IMR-90 (cell line): ENCODE measurements around the gene PPHLN1. TPM values are rescaled to one million over a fixed set of nuclear protein-coding genes. Genes with fewer than 3 reads are reported as not detected.

Experiments used
- ATAC-seq: fragments of 200-7000 bp; cut with Tn5 transposase; 2 replicates; pipeline ENCODE4 v1.9.1; 2020; ENCODE audit warnings: low read depth, mild to moderate bottlenecking, moderate library complexity
- BruUV-seq: library from RNA; stranded (reverse); fragments of 400-500 nt; replicated peaks from 2 replicates; lab custom pipeline; 2021; lab: Mats Ljungman, UMichigan
- CTCF ChIA-PET: fragments of 300-600 bp; formaldehyde crosslinking; extraction: SDS; loops from one replicate; lab custom pipeline; 2021; ENCODE audit warnings: antibody characterized with exemption; lab: Yijun Ruan, JAX
- POLR2A ChIA-PET: fragments of 300-600 bp; sonication (Branson Sonifier 250); formaldehyde crosslinking; loops from one replicate; lab custom pipeline; 2022; ENCODE audit warnings: antibody characterized with exemption; ENCODE audit not compliant: unreplicated experiment; lab: Charles Lee
- DNase-seq: peaks from one replicate; pipeline ENCODE4 v3.0.0; 2013
- H2AFZ ChIP-seq: replicated peaks from 2 replicates; pipeline ENCODE3; 2013; ENCODE audit warnings: low read length, mild to moderate bottlenecking; ENCODE audit not compliant: poor library complexity
- H2AK5ac ChIP-seq: 2 replicates; pipeline ENCODE4 v1.6.1; 2013; ENCODE audit warnings: low read depth, low read length, inconsistent platforms
- H2AK9ac ChIP-seq: replicated peaks from 2 replicates; pipeline ENCODE3; 2013; ENCODE audit warnings: mild to moderate bottlenecking, low read depth, low read length, moderate library complexity; ENCODE audit not compliant: poor library complexity
- H2BK120ac ChIP-seq: 2 replicates; pipeline ENCODE4 v1.6.1; 2013; ENCODE audit warnings: low read depth, low read length, inconsistent platforms
- H2BK15ac ChIP-seq: 3 replicates; pipeline ENCODE4 v1.6.1; 2013; ENCODE audit warnings: low read depth, low read length, inconsistent platforms
- H2BK20ac ChIP-seq: 2 replicates; pipeline ENCODE4 v1.6.1; 2013; ENCODE audit warnings: low read depth, mild to moderate bottlenecking, inconsistent platforms, low read length, moderate library complexity
- H2BK5ac ChIP-seq: 2 replicates; pipeline ENCODE4 v1.6.1; 2013; ENCODE audit warnings: mild to moderate bottlenecking, low read depth, low read length, inconsistent platforms; ENCODE audit not compliant: poor library complexity, severe bottlenecking
- H3K14ac ChIP-seq: replicated peaks from 2 replicates; pipeline ENCODE4 v1.6.1; 2013; ENCODE audit warnings: low read depth, low read length, inconsistent platforms
- H3K18ac ChIP-seq: 2 replicates; pipeline ENCODE4 v1.6.1; 2013; ENCODE audit warnings: low read depth, low read length, control low read depth
- H3K23ac ChIP-seq: 2 replicates; pipeline ENCODE4 v1.6.1; 2013; ENCODE audit warnings: low read depth, low read length, inconsistent platforms
- H3K27ac ChIP-seq: 2 replicates; pipeline ENCODE4 v1.5.1; 2013; ENCODE audit warnings: mild to moderate bottlenecking, control low read depth, low read length; ENCODE audit not compliant: insufficient read depth
- H3K27me3 ChIP-seq: 2 replicates; pipeline ENCODE4 v1.6.1; 2013; ENCODE audit warnings: low read length; ENCODE audit not compliant: control insufficient read depth, insufficient read depth
- H3K36me3 ChIP-seq: 2 replicates; pipeline ENCODE4 v1.6.1; 2013; ENCODE audit warnings: low read length, mixed read lengths; ENCODE audit not compliant: control insufficient read depth, insufficient read depth
- H3K4ac ChIP-seq: 2 replicates; pipeline ENCODE4 v1.6.1; 2013; ENCODE audit warnings: low read depth, low read length, inconsistent platforms
- H3K4me1 ChIP-seq: 2 replicates; pipeline ENCODE4 v1.6.1; 2013; ENCODE audit warnings: low read length, mixed read lengths; ENCODE audit not compliant: control insufficient read depth, insufficient read depth
- H3K4me2 ChIP-seq: 2 replicates; pipeline ENCODE4 v1.6.1; 2013; ENCODE audit warnings: low read depth, mild to moderate bottlenecking, control low read depth, low read length, moderate library complexity
- H3K4me3 ChIP-seq: 2 replicates; pipeline ENCODE4 v1.5.1; 2013; ENCODE audit warnings: low read depth, mild to moderate bottlenecking, control low read depth, low read length, moderate library complexity; ENCODE audit not compliant: insufficient read depth
- H3K56ac ChIP-seq: 2 replicates; pipeline ENCODE4 v1.6.1; 2013; ENCODE audit warnings: low read length, inconsistent platforms; ENCODE audit not compliant: insufficient read depth; ENCODE audit errors: extremely low read depth
- H3K79me1 ChIP-seq, 2 experiments: 2 replicates each; pipeline ENCODE4 v1.6.1; 2013; ENCODE audit warnings: low read length in 2 of 2, inconsistent platforms in 1 of 2, low read depth in 1 of 2
- H3K9ac ChIP-seq: 2 replicates; pipeline ENCODE4 v1.6.1; 2013; ENCODE audit warnings: low read depth, low read length, control low read depth
- H3K9me1 ChIP-seq: 2 replicates; pipeline ENCODE4 v1.6.1; 2013; ENCODE audit warnings: low read length, inconsistent platforms; ENCODE audit not compliant: insufficient read depth
- H3K9me3 ChIP-seq: 2 replicates; pipeline ENCODE4 v1.6.1; 2013; ENCODE audit warnings: low read length; ENCODE audit not compliant: control insufficient read depth, insufficient read depth
- H4K20me1 ChIP-seq: 2 replicates; pipeline ENCODE4 v1.6.1; 2013; ENCODE audit warnings: low read length, inconsistent platforms; ENCODE audit not compliant: insufficient read depth
- H4K5ac ChIP-seq: 2 replicates; pipeline ENCODE4 v1.6.1; 2013; ENCODE audit warnings: mild to moderate bottlenecking, low read depth, low read length, control low read depth
- H4K8ac ChIP-seq, 2 experiments: 2 replicates each; pipeline ENCODE4 v1.6.1; 2013; ENCODE audit warnings: low read depth in 2 of 2, low read length in 2 of 2, control low read depth in 1 of 2, inconsistent platforms in 1 of 2
- H4K91ac ChIP-seq: 2 replicates; pipeline ENCODE4 v1.6.1; 2013; ENCODE audit warnings: low read depth, low read length, inconsistent platforms; ENCODE audit not compliant: insufficient read depth
- BHLHE40 ChIP-seq: fragments of 150-350 bp; IDR thresholded peaks from 2 replicates; pipeline ENCODE4 v1.6.1; 2016; ENCODE audit warnings: mild to moderate bottlenecking, low read depth, low read length
- CEBPB ChIP-seq: IDR thresholded peaks from 2 replicates; pipeline ENCODE4 v1.6.1; 2012; ENCODE audit warnings: low read depth, low read length, improper control_type of control experiment
- CHD1 ChIP-seq: IDR thresholded peaks from 2 replicates; pipeline ENCODE4 v1.6.1; 2012; ENCODE audit warnings: low read depth, low read length, improper control_type of control experiment
- CTCF ChIP-seq: conservative IDR thresholded peaks from 2 replicates; pipeline ENCODE4 v1.5.1; 2012; ENCODE audit warnings: mild to moderate bottlenecking, low read depth, low read length, improper control_type of control experiment
- ELK1 ChIP-seq: fragments of 150-350 bp; IDR thresholded peaks from 2 replicates; pipeline ENCODE4 v1.6.1; 2016; ENCODE audit warnings: low read depth, mild to moderate bottlenecking, low read length, moderate library complexity, borderline replicate concordance
- FOS ChIP-seq: fragments of 150-350 bp; IDR thresholded peaks from 2 replicates; pipeline ENCODE4 v1.6.1; 2016; ENCODE audit warnings: low read depth, low read length
- MAFK ChIP-seq: IDR thresholded peaks from 2 replicates; pipeline ENCODE4 v1.6.1; 2012; ENCODE audit warnings: low read depth, low read length, improper control_type of control experiment
- MAZ ChIP-seq: IDR thresholded peaks from 2 replicates; pipeline ENCODE4 v1.6.1; 2012; ENCODE audit warnings: low read depth, mild to moderate bottlenecking, low read length, improper control_type of control experiment, moderate library complexity, borderline replicate concordance
- MXI1 ChIP-seq: IDR thresholded peaks from 2 replicates; pipeline ENCODE4 v1.6.1; 2012; ENCODE audit warnings: low read depth, mild to moderate bottlenecking, low read length, moderate library complexity, borderline replicate concordance
- NFE2L2 ChIP-seq: fragments of 150-350 bp; IDR thresholded peaks from 2 replicates; pipeline ENCODE4 v1.6.1; 2016; ENCODE audit warnings: low read depth, mild to moderate bottlenecking, low read length
- POLR2A ChIP-seq: IDR thresholded peaks from 2 replicates; pipeline ENCODE4 v1.6.1; 2012; ENCODE audit warnings: mild to moderate bottlenecking, low read depth, low read length
- RAD21 ChIP-seq: IDR thresholded peaks from 2 replicates; pipeline ENCODE4 v1.6.1; 2012; ENCODE audit warnings: low read length, improper control_type of control experiment
- RCOR1 ChIP-seq: IDR thresholded peaks from 2 replicates; pipeline ENCODE4 v1.6.1; 2012; ENCODE audit warnings: mild to moderate bottlenecking, low read length, improper control_type of control experiment; ENCODE audit not compliant: insufficient replicate concordance
- RFX5 ChIP-seq: IDR thresholded peaks from 2 replicates; pipeline ENCODE4 v1.8.0; 2012; ENCODE audit warnings: low read depth, mild to moderate bottlenecking, low read length, moderate library complexity
- SMC3 ChIP-seq: fragments of 150-350 bp; IDR thresholded peaks from 2 replicates; pipeline ENCODE4 v1.6.1; 2016; ENCODE audit warnings: low read depth, mild to moderate bottlenecking, antibody characterized with exemption, low read length, moderate library complexity
- USF2 ChIP-seq: fragments of 150-350 bp; IDR thresholded peaks from 2 replicates; pipeline ENCODE4 v1.6.1; 2017; ENCODE audit warnings: mild to moderate bottlenecking, antibody characterized with exemption, low read length, low read depth
- WGBS, 2 experiments: methylation state at CpG; one replicate each; pipeline versions ENCODE4 v1.1.5 to v1.1.7; 2013; ENCODE audit warnings: missing lambda C conversion rate in 2 of 2; ENCODE audit not compliant: insufficient read length in 1 of 2; ENCODE audit errors: extremely low coverage in 2 of 2; 5-methylcytosine and 5-hydroxymethylcytosine counted together
- dilution Hi-C: fragments of 300-500 bp; cut with HindIII; formaldehyde crosslinking; loops from one replicate; pipeline ENCODE4 v1.14.3; 2018; ENCODE audit warnings: low sequenced_read_pairs; ENCODE audit not compliant: unreplicated experiment
- in situ Hi-C: fragments of 300-500 bp; cut with MboI; formaldehyde crosslinking; loops from 3 replicates; pipeline ENCODE4 v1.14.3; 2019; ENCODE audit warnings: low sequenced_read_pairs, inconsistent platforms, mixed read lengths
- intact Hi-C: fragments of 100-400 bp; cut with micrococcal nuclease; formaldehyde crosslinking; loops from 2 replicates; pipeline ENCODE4 v1.10.0; 2022
- polyA plus RNA-seq, 3 experiments: library from polyadenylated mRNA; depleted of rRNA; stranded (reverse); fragments of >200 nt; gene quantifications; 2 replicates each; pipeline ENCODE4 v1.2.3, GENCODE V29; 2012; ENCODE audit warnings: low replicate concordance in 1 of 3
- total RNA-seq: library from RNA; depleted of rRNA; stranded (reverse); fragments of >200 nt; gene quantifications from 2 replicates; pipeline ENCODE4 v1.2.3, GENCODE V29; 2012

PPHLN1 gene
- total and polyA plus RNA-seq, 2 of the 4 experiments (the other 2 are of a cell fraction), result 50.7 to 54.3 TPM

- H3K36me3 ChIP-seq, result peaks cover 7% of the 10 kb centered on the region
- TF ChIP-seq USF2 (no peak), CHD1 (no peak), RFX5 (no peak), FOS (no peak), RCOR1 (no peak), ELK1 (no peak), CEBPB (no peak), MXI1 (no peak), CTCF (no peak), MAZ (no peak), SMC3 (no peak), NFE2L2 (no peak), RAD21 (no peak), POLR2A (no peak), BHLHE40 (no peak), MAFK (no peak)
- H2AK9ac ChIP-seq, result no peak overlapping the region
- no peaks in the 10 kb centered on the region for H3K27me3 ChIP-seq
- H2BK20ac ChIP-seq, result no peak overlapping the region
- intact Hi-C loops (no loop called here), dilution Hi-C loops (no loop called here), in situ Hi-C loops (no loop called here)
- H3K9ac ChIP-seq, result no peak overlapping the region
- no peak overlapping the region for H3K56ac ChIP-seq
- H4K20me1 ChIP-seq, result no peaks in the 10 kb centered on the region; the same call in 1 of the 2 replicates
- H4K91ac ChIP-seq, result no peak overlapping the region
- H3K27ac ChIP-seq, result no peak overlapping the region
- H3K9me1 ChIP-seq, result peaks cover 7% of the 10 kb centered on the region
- H2BK5ac ChIP-seq, result no peak overlapping the region
- H2AK5ac ChIP-seq, result no peak overlapping the region
- CTCF ChIA-PET, result interaction anchor here (0.5 kb wide), 1 partner anchor 207 kb away, joined by 8 read pairs; no protein-coding TSS in a partner anchor
- no peak overlapping the region; the same call in 1 of the 2 replicates for H3K18ac ChIP-seq
- no peak overlapping the region for H3K14ac ChIP-seq
- no peak overlapping the region for H2AFZ ChIP-seq
- no peaks in the 10 kb centered on the region for H3K9me3 ChIP-seq
- no peak overlapping the region for H3K4me2 ChIP-seq
- no TSS peak for BruUV-seq
- H4K5ac ChIP-seq, result no peak overlapping the region
- POLR2A ChIA-PET, result no interaction called here
- DNase-seq (peak; percentile 25), ATAC-seq (no peak; the same call in 1 of the 2 replicates)
- no peak overlapping the region for H3K4ac ChIP-seq
- peak overlapping the region in 1 of 2 experiments; percentile 34; a peak in 1 of 4 replicates for H4K8ac ChIP-seq
- peaks cover 9 to 30% of the 10 kb centered on the region in 2 experiments for H3K79me1 ChIP-seq
- H2BK15ac ChIP-seq, result no peak overlapping the region
- no peak overlapping the region for H3K4me3 ChIP-seq
- H3K23ac ChIP-seq, result no peak overlapping the region
- H2BK120ac ChIP-seq, result no peak overlapping the region
- H3K4me1 ChIP-seq, result peaks cover 5% of the 10 kb centered on the region
- WGBS, 2 experiments, result no CpG with 5 or more reads among the region's 6 CpGs
Observed at GRCh38 chr12:42360747-42361403, 34.9 kb downstream of the PPHLN1 start.
